ENCODE measurements around the gene PCIF1.
"Not testable (repeated sequence)": the region's sequence is repeated elsewhere in the genome, so short reads cannot be mapped to it uniquely, and the experiment has no call there.

Gene PCIF1

GRCh38 chr20:45994761-45995493 is 60.4 kb downstream of the PCIF1 start:
- no peak for DNase-seq (ENCODE audit: low read depth in 2 of 2)

DNA sequence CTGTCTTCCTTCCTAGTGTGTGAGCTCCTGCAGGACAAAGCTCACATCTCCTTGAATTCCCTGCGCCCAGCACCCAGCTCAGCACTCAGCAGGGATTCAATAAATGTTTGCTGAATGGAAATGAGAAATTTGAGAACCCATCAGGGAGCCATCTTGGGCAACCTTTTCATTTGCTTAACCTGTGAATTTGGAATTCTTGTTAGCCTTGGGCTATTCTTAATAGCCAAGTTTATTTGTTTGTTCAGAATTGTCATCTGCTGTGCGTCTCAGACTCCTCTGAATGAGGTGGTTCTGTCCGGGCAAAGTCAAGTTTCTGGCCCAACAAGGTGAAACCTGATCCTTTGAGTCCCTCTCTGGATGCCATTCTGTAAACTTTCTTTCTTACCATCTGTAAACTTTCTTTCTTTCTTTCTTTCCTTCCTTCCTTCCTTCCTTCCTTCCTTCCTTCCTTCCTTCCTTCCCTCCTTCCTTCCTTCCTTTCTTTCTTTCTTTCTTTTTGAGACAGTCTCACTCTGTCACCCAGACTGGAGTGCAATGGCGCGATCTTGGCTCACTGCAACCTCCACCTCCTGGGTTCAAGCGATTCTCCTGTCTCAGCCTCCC is 61.1 kb downstream of the PCIF1 start:
- DNase-seq (ENCODE audit: low read depth in 2 of 2): not testable (repeated sequence)

- DNase-seq (ENCODE audit: low read depth in 2 of 2): no peak
Measured at GRCh38 chr20:45997187-45997586, 62.7 kb downstream of the PCIF1 start.

Data from stimulated activated CD4-positive, alpha-beta T cell treated with anti-CD3 and anti-CD28 coated beads, Interleukin-4, amount 100 ng/mL, for 48 hours (primary cell).